Body of pancreas (tissue), 4 donors: ENCODE measurements around the gene SORCS2.

Experiments
- CTCF ChIP-seq, 7 experiments: fragments of 450-650 bp in 4 of 7; fragments of 200-600 bp in 3 of 7; sonication (generic) in 3 of 7; IDR thresholded peaks; one replicate each; pipeline ENCODE4 v1.5.1; 2016 to 2019; ENCODE audit warnings: antibody characterized with exemption in 7 of 7
- POLR2A ChIP-seq, 3 donors: fragments of 450-650 bp; IDR thresholded peaks; one replicate each; pipeline ENCODE4 v1.6.1; 2016; ENCODE audit warnings: antibody characterized with exemption in 3 of 3, mild to moderate bottlenecking in 2 of 3

- TF ChIP-seq CTCF (IDR thresholded peaks at IDR 0.05) (no peak), POLR2A (IDR thresholded peaks at IDR 0.05) (no peak)
Measured at GRCh38 chr4:7535619-7536018, 343.3 kb downstream of the SORCS2 start.
